HG03135 (cell line): ENCODE measurements around the gene KIF6.
"Not testable (repeated sequence)": the region's sequence is repeated elsewhere in the genome, so short reads cannot be mapped to it uniquely, and the experiment has no call there.

ENCODE experiments used
- ATAC-seq: cut with Tn5 transposase; IDR thresholded peaks from one replicate; pipeline ENCODE4 v1.9.1; 2021; ENCODE audit warnings: mild to moderate bottlenecking, moderate library complexity; ENCODE audit not compliant: unreplicated experiment

The KIF6 gene

GRCh38 chr6:39507331-39507998 lies 217.7 kb downstream of the KIF6 start:
- no peak for ATAC-seq

GRCh38 chr6:39502362-39502955 lies 222.7 kb downstream of the KIF6 start:
- ATAC-seq = not testable (repeated sequence)

- ATAC-seq = no peak
Observed at GRCh38 chr6:39499053-39499452, 226.2 kb downstream of the KIF6 start.

- no peak for ATAC-seq
Observed at GRCh38 chr6:39498096-39498495, 227.1 kb downstream of the KIF6 start.

GRCh38 chr6:39496915-39497314 lies 228.3 kb downstream of the KIF6 start:
- no peak for ATAC-seq

GRCh38 chr6:39496456-39496855 lies 228.8 kb downstream of the KIF6 start:
- no peak for ATAC-seq

- no peak for ATAC-seq
Observed at GRCh38 chr6:39495640-39496039, 229.6 kb downstream of the KIF6 start.

- ATAC-seq = no peak
Observed at GRCh38 chr6:39494998-39495397, 230.2 kb downstream of the KIF6 start.

- ATAC-seq = no peak
Observed at GRCh38 chr6:39493777-39494176, 231.4 kb downstream of the KIF6 start.

- ATAC-seq = no peak
Observed at GRCh38 chr6:39493174-39493573, 232.0 kb downstream of the KIF6 start.

GRCh38 chr6:39490108-39490507 lies 235.1 kb downstream of the KIF6 start:
- ATAC-seq = no peak

- ATAC-seq = no peak
Observed at GRCh38 chr6:39488255-39488879, 236.8 kb downstream of the KIF6 start.

- ATAC-seq = no peak
Observed at GRCh38 chr6:39484276-39484675, 240.9 kb downstream of the KIF6 start.

- not testable (repeated sequence) for ATAC-seq
Observed at GRCh38 chr6:39479819-39480218, 245.4 kb downstream of the KIF6 start.

- ATAC-seq = no peak
Observed at GRCh38 chr6:39476670-39477069, 248.5 kb downstream of the KIF6 start.

- no peak for ATAC-seq
Observed at GRCh38 chr6:39476151-39476550, 249.1 kb downstream of the KIF6 start.

GRCh38 chr6:39471954-39472659 lies 253.1 kb downstream of the KIF6 start:
- peak; percentile 77 for ATAC-seq

GRCh38 chr6:39470506-39470905 lies 254.7 kb downstream of the KIF6 start:
- no peak for ATAC-seq

- no peak for ATAC-seq
Observed at GRCh38 chr6:39468385-39468784, 256.8 kb downstream of the KIF6 start.

GRCh38 chr6:39466631-39467030 lies 258.6 kb downstream of the KIF6 start:
- no peak for ATAC-seq

- ATAC-seq = no peak
Observed at GRCh38 chr6:39465539-39465938, 259.7 kb downstream of the KIF6 start.

GRCh38 chr6:39464067-39464466 lies 261.1 kb downstream of the KIF6 start:
- ATAC-seq = no peak
